Panc1 (cell line): ENCODE data around the gene RCOR2. TPM values are rescaled to one million over a fixed set of nuclear protein-coding genes. Genes with fewer than 3 reads are reported as not detected.

Experiments used
- ATAC-seq: fragments of 200-7000 bp; cut with Tn5 transposase; 2 replicates; pipeline ENCODE4 v1.9.1; 2020; ENCODE audit warnings: mild to moderate bottlenecking, moderate library complexity
- BruUV-seq: library from RNA; stranded (reverse); fragments of 400-500 nt; replicated peaks from 2 replicates; lab custom pipeline; 2021; lab: Mats Ljungman, UMichigan
- CTCF ChIA-PET: fragments of 300-600 bp; sonication (Branson Sonifier 250); formaldehyde crosslinking; loops from one replicate; lab custom pipeline; 2022; ENCODE audit warnings: antibody characterized with exemption; lab: Charles Lee
- POLR2A ChIA-PET: fragments of 300-600 bp; sonication (Branson Sonifier 250); formaldehyde crosslinking; loops from one replicate; lab custom pipeline; 2022; ENCODE audit warnings: antibody characterized with exemption; lab: Charles Lee
- DNase-seq: peaks from one replicate; pipeline ENCODE4 v3.0.0-alpha.2; 2010; ENCODE audit warnings: low read depth, low spot score
- H3K27ac ChIP-seq: 2 replicates; pipeline ENCODE4 v1.5.1; 2011; ENCODE audit warnings: mild to moderate bottlenecking, low read length, inconsistent platforms
- H3K27me3 ChIP-seq: fragments of 200-500 bp; sonication (Bioruptor generic); 2 replicates; pipeline ENCODE4 v1.6.0; 2014; ENCODE audit warnings: low read length, inconsistent platforms; ENCODE audit not compliant: control insufficient read depth, insufficient read depth
- H3K36me3 ChIP-seq: fragments of 200-500 bp; sonication (Bioruptor generic); 2 replicates; pipeline ENCODE4 v1.5.1; 2014; ENCODE audit warnings: inconsistent platforms, mild to moderate bottlenecking, low read length, moderate library complexity; ENCODE audit not compliant: control insufficient read depth, insufficient read depth
- H3K4me1 ChIP-seq: 2 replicates; pipeline ENCODE4 v1.5.1; 2011; ENCODE audit warnings: inconsistent platforms, mild to moderate bottlenecking, low read length, moderate library complexity; ENCODE audit not compliant: control insufficient read depth, insufficient read depth
- H3K4me3 ChIP-seq, 2 experiments: 2 replicates each; pipeline ENCODE4 v1.5.1; 2011 to 2012; ENCODE audit warnings: low read depth in 2 of 2, low read length in 2 of 2, mild to moderate bottlenecking in 2 of 2, inconsistent platforms in 1 of 2, moderate library complexity in 1 of 2
- H3K9me3 ChIP-seq: fragments of 200-500 bp; sonication (Bioruptor generic); 2 replicates; pipeline ENCODE4 v1.5.1; 2014; ENCODE audit warnings: low read depth, mild to moderate bottlenecking, inconsistent platforms, low read length, moderate library complexity; ENCODE audit not compliant: control insufficient read depth, insufficient read depth
- POLR2AphosphoS5 ChIP-seq: IDR thresholded peaks from 2 replicates; pipeline ENCODE4 v1.6.1; 2012; ENCODE audit warnings: mild to moderate bottlenecking, low read depth, low read length, moderate library complexity
- SIN3A ChIP-seq: IDR thresholded peaks from 2 replicates; pipeline ENCODE4 v1.6.1; 2012; ENCODE audit warnings: low read depth, mild to moderate bottlenecking, low read length, moderate library complexity, borderline replicate concordance; ENCODE audit not compliant: insufficient read depth
- TCF7L2 ChIP-seq: IDR thresholded peaks from 2 replicates; pipeline ENCODE4 v1.6.1; 2011; ENCODE audit warnings: mild to moderate bottlenecking, low read depth, low read length, inconsistent platforms
- in situ Hi-C: cut with HindIII; loops from 2 replicates; pipeline ENCODE4 v1.10.0; 2016; ENCODE audit warnings: low sequenced_read_pairs, low pct_unique_long_range_greater_than_20kb
- intact Hi-C: fragments of 100-400 bp; cut with micrococcal nuclease; formaldehyde crosslinking; loops from one replicate; pipeline ENCODE4 v1.10.0; 2022; ENCODE audit not compliant: unreplicated experiment
- total RNA-seq: library from RNA; stranded (reverse); gene quantifications from one replicate; pipeline ENCODE4 v1.2.1, GENCODE V29; 2021; ENCODE audit not compliant: unreplicated experiment
- TF ChIP-seq, protein P1 (sequence below): fragments of 450-650 bp; IDR thresholded peaks from 2 replicates; pipeline ENCODE4 v1.5.1; 2017; ENCODE audit warnings: mild to moderate bottlenecking
- TF ChIP-seq, protein P2 (sequence below), 2 experiments: IDR thresholded peaks; 2 replicates each; pipeline ENCODE4 v1.6.1; 2011 to 2012; ENCODE audit warnings: low read depth in 2 of 2, control low read depth in 1 of 2, low read length in 1 of 2, mild to moderate bottlenecking in 1 of 2, moderate library complexity in 1 of 2; ENCODE audit not compliant: insufficient read depth in 1 of 2

The RCOR2 gene
- total RNA-seq, 1 experiment from 2014 or later = 10.2 TPM

DNA sequence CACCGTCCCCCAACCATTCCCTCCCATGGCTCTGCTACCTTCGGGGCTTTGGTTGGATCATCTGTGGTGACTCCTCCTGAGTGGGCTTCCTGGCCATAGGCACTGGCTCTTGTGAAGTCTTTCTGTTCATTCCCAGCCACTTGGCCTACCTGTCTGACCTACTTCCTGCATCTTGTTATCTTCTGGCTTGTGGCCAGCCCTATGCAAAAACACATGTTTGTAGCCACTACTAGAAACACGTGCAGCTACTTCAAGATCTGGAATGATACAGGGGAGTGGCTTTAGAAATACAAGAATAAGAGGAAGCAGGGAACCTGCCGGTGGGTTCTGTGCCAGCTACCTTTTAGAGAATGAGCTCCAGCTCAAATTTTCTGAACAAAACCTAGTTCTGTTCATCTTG is 20.9 kb downstream of the RCOR2 start:
- intact Hi-C loops = no loop called here
- CTCF ChIA-PET = no interaction called here
- POLR2A ChIA-PET = no interaction called here
- H3K9me3 ChIP-seq = no peaks in the 10 kb centered on the region
- DNase-seq (no peak), ATAC-seq (no peak)
- peaks cover 17% of the 10 kb centered on the region for H3K36me3 ChIP-seq
- no peaks in the 10 kb centered on the region for H3K27me3 ChIP-seq
- in situ Hi-C loops = no loop called here
- H3K27ac ChIP-seq = no peak overlapping the region
- H3K4me3 ChIP-seq = no peak overlapping the region
- BruUV-seq = no TSS peak
- TF ChIP-seq, protein P1, sequence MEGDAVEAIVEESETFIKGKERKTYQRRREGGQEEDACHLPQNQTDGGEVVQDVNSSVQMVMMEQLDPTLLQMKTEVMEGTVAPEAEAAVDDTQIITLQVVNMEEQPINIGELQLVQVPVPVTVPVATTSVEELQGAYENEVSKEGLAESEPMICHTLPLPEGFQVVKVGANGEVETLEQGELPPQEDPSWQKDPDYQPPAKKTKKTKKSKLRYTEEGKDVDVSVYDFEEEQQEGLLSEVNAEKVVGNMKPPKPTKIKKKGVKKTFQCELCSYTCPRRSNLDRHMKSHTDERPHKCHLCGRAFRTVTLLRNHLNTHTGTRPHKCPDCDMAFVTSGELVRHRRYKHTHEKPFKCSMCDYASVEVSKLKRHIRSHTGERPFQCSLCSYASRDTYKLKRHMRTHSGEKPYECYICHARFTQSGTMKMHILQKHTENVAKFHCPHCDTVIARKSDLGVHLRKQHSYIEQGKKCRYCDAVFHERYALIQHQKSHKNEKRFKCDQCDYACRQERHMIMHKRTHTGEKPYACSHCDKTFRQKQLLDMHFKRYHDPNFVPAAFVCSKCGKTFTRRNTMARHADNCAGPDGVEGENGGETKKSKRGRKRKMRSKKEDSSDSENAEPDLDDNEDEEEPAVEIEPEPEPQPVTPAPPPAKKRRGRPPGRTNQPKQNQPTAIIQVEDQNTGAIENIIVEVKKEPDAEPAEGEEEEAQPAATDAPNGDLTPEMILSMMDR = no peak
- no peak for TF ChIP-seq TCF7L2
- no peaks in the 10 kb centered on the region for H3K4me1 ChIP-seq

DNA sequence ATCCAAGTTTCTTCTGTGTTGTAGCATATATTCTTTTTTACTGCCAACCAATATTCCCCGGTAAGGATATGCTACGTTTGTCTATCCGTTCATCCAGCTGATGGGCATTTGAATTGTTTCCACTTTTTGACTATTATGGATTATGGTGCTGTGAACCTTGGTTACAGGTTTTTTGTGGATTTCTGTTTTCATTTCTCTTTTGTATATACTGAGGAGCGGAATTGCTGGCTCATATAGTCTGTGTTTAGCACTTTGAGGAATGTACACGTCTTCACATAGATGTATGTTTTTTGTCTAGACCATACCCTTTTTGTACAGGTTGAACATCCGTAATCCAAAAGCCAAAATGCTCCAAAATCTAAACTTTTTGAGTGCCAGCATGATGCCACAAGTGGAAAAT is 23.6 kb downstream of the RCOR2 start:
- ChIA-PET CTCF (no interaction called here), POLR2A (no interaction called here)
- DNase-seq = no peak
- no peaks in the 10 kb centered on the region for H3K9me3 ChIP-seq
- no TSS peak for BruUV-seq
- H3K4me1 ChIP-seq = no peaks in the 10 kb centered on the region
- intact Hi-C loops = no loop called here
- no peak for ATAC-seq
- H3K27ac ChIP-seq = no peak overlapping the region
- H3K27me3 ChIP-seq = no peaks in the 10 kb centered on the region
- TF ChIP-seq SIN3A (no peak), POLR2AphosphoS5 (no peak), TCF7L2 (no peak)
- TF ChIP-seq, protein P1 = no peak
- TF ChIP-seq, protein P2, sequence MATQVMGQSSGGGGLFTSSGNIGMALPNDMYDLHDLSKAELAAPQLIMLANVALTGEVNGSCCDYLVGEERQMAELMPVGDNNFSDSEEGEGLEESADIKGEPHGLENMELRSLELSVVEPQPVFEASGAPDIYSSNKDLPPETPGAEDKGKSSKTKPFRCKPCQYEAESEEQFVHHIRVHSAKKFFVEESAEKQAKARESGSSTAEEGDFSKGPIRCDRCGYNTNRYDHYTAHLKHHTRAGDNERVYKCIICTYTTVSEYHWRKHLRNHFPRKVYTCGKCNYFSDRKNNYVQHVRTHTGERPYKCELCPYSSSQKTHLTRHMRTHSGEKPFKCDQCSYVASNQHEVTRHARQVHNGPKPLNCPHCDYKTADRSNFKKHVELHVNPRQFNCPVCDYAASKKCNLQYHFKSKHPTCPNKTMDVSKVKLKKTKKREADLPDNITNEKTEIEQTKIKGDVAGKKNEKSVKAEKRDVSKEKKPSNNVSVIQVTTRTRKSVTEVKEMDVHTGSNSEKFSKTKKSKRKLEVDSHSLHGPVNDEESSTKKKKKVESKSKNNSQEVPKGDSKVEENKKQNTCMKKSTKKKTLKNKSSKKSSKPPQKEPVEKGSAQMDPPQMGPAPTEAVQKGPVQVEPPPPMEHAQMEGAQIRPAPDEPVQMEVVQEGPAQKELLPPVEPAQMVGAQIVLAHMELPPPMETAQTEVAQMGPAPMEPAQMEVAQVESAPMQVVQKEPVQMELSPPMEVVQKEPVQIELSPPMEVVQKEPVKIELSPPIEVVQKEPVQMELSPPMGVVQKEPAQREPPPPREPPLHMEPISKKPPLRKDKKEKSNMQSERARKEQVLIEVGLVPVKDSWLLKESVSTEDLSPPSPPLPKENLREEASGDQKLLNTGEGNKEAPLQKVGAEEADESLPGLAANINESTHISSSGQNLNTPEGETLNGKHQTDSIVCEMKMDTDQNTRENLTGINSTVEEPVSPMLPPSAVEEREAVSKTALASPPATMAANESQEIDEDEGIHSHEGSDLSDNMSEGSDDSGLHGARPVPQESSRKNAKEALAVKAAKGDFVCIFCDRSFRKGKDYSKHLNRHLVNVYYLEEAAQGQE (IDR thresholded peaks at IDR 0.05; ENCODE audit: insufficient read depth in 1 of 2, low read depth in 2 of 2, low read length in 1 of 2) = no peak
- in situ Hi-C loops = no loop called here
- H3K4me3 ChIP-seq = no peak overlapping the region
- H3K36me3 ChIP-seq = peaks cover 2% of the 10 kb centered on the region; the same call in 1 of the 2 replicates

DNA sequence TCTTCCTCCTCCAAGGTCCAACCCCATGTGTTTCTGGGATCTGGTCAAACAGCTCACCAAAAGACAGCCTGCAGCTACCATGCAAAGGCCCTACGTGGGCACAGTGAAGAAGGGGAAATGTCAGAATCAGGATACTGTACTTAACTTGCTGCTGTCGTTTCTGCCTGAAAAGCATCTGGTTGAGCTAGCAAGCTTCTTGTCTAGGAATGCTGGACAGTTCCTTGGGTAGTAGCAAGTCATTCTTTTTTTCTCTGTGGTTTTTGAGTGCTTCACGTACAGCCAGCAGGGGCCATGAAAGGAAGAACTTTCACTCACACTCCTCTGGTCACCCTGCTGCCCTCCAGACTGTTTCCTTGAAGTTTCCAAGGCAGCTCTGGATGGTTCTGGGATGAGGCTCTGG is 24.7 kb downstream of the RCOR2 start:
- no peak for TF ChIP-seq SIN3A
- TF ChIP-seq, protein P1 = no peak
- TF ChIP-seq, protein P2 (IDR thresholded peaks at IDR 0.05; ENCODE audit: insufficient read depth in 1 of 2, low read depth in 2 of 2, low read length in 1 of 2) = peak; percentile 73 to 76; a peak in 3 of 4 replicates
- TF ChIP-seq POLR2AphosphoS5 = no peak
- in situ Hi-C loops = no loop called here
- H3K4me3 ChIP-seq = no peak overlapping the region
- no TSS peak for BruUV-seq
- peaks cover 10% of the 10 kb centered on the region for H3K4me1 ChIP-seq
- intact Hi-C loops = no loop called here
- H3K9me3 ChIP-seq = no peaks in the 10 kb centered on the region
- no peaks in the 10 kb centered on the region for H3K27me3 ChIP-seq
- CTCF ChIA-PET = no interaction called here
- peaks cover 2% of the 10 kb centered on the region; the same call in 1 of the 2 replicates for H3K36me3 ChIP-seq
- DNase-seq = no peak
- ATAC-seq = no peak
- H3K27ac ChIP-seq = no peak overlapping the region
- POLR2A ChIA-PET = no interaction called here
